Endothelial cell of umbilical vein (primary cell): ENCODE measurements around the gene RAB3IL1. TPM values are rescaled to one million over a fixed set of nuclear protein-coding genes. Genes with fewer than 3 reads are reported as not detected.

Experiments used
- BruUV-seq: library from RNA; stranded (reverse); fragments of 400-500 nt; replicated peaks from 2 replicates; lab custom pipeline; 2021; lab: Mats Ljungman, UMichigan
- CTCF ChIA-PET: fragments of 300-600, 350-600 bp; sonication (Branson Sonifier 250); formaldehyde crosslinking; loops from one replicate; lab custom pipeline; 2021; ENCODE audit warnings: antibody characterized with exemption, inconsistent platforms; lab: Charles Lee
- POLR2A ChIA-PET: fragments of 300-600, 350-600 bp; sonication (Branson Sonifier 250); formaldehyde crosslinking; loops from one replicate; lab custom pipeline; 2021; ENCODE audit warnings: antibody characterized with exemption, inconsistent platforms; lab: Charles Lee
- DNase-seq: peaks from one replicate; pipeline ENCODE4 v3.0.0-alpha.2; 2011; ENCODE audit warnings: low read depth, low spot score
- FAIRE-seq: peaks from 2 replicates; lab custom pipeline; 2011; peaks lifted over from hg19 to GRCh38; lab: Jason Lieb, UNC
- H2AFZ ChIP-seq: 2 replicates; pipeline ENCODE4 v1.6.0; 2012; ENCODE audit warnings: low read depth, low read length, control low read depth, inconsistent platforms
- H3K27ac ChIP-seq: 2 replicates; pipeline ENCODE4 v1.5.1; 2011; ENCODE audit warnings: low read depth, mild to moderate bottlenecking, control low read depth, low read length, moderate library complexity; ENCODE audit not compliant: insufficient read depth
- H3K27me3 ChIP-seq, 2 experiments: 2 replicates each; pipeline versions ENCODE4 v1.6.0 to v1.6.1; 2011; ENCODE audit warnings: low read length in 2 of 2, mixed read lengths in 1 of 2; ENCODE audit not compliant: control insufficient read depth in 2 of 2, insufficient read depth in 2 of 2
- H3K36me3 ChIP-seq, 2 experiments: 2 replicates in 1 of 2; 3 replicates in 1 of 2; pipeline ENCODE4 v1.5.1; 2011; ENCODE audit warnings: low read length in 2 of 2, mild to moderate bottlenecking in 1 of 2, moderate library complexity in 1 of 2; ENCODE audit not compliant: control insufficient read depth in 2 of 2, insufficient read depth in 2 of 2; ENCODE audit errors: extremely low read depth in 1 of 2
- H3K4me1 ChIP-seq: 3 replicates; pipeline ENCODE4 v1.5.1; 2011; ENCODE audit warnings: mild to moderate bottlenecking, low read length; ENCODE audit not compliant: control insufficient read depth, insufficient read depth; ENCODE audit errors: extremely low read depth
- H3K4me2 ChIP-seq: 2 replicates; pipeline ENCODE4 v1.6.1; 2011; ENCODE audit warnings: low read length, control low read depth, mixed read lengths; ENCODE audit not compliant: insufficient read depth
- H3K4me3 ChIP-seq, 3 experiments: fragments of 200-600 bp in 1 of 3; sonication (generic), shearing (Covaris generic) in 1 of 3; replicated peaks in 1 of 3; 2 replicates each; pipeline ENCODE4 v1.5.1; 2011 to 2016; ENCODE audit warnings: control low read depth in 3 of 3, low read length in 3 of 3, mild to moderate bottlenecking in 2 of 3, inconsistent platforms in 1 of 3, low read depth in 1 of 3, moderate library complexity in 1 of 3; ENCODE audit not compliant: insufficient read depth in 1 of 3
- H3K79me2 ChIP-seq: 2 replicates; pipeline ENCODE4 v1.6.0; 2012; ENCODE audit warnings: low read length, inconsistent platforms; ENCODE audit not compliant: control insufficient read depth, insufficient read depth
- H3K9ac ChIP-seq: replicated peaks from 2 replicates; pipeline ENCODE3; 2011; ENCODE audit warnings: low read length, control low read depth; ENCODE audit not compliant: insufficient read depth; ENCODE audit errors: extremely low read depth
- H3K9me1 ChIP-seq: replicated peaks from 3 replicates; pipeline ENCODE4 v1.6.0; 2011; ENCODE audit warnings: mild to moderate bottlenecking, low read length; ENCODE audit not compliant: control insufficient read depth, insufficient read depth; ENCODE audit errors: extremely low read depth
- H3K9me3 ChIP-seq: replicated peaks from 2 replicates; pipeline ENCODE4 v1.5.1; 2012; ENCODE audit warnings: low read length, inconsistent platforms; ENCODE audit not compliant: control insufficient read depth, insufficient read depth
- H4K20me1 ChIP-seq: replicated peaks from 2 replicates; pipeline ENCODE3; 2011; ENCODE audit warnings: mild to moderate bottlenecking, low read length; ENCODE audit not compliant: control insufficient read depth, insufficient read depth; ENCODE audit errors: extremely low read depth
- EZH2 ChIP-seq: IDR thresholded peaks from 2 replicates; pipeline ENCODE4 v1.6.1; 2012; ENCODE audit warnings: borderline replicate concordance, low read depth, mild to moderate bottlenecking, moderate library complexity, low read length, inconsistent platforms; ENCODE audit not compliant: severe bottlenecking
- FOS ChIP-seq: IDR thresholded peaks from 2 replicates; pipeline ENCODE4 v1.6.1; 2011; ENCODE audit warnings: mild to moderate bottlenecking, low read length, moderate library complexity, borderline replicate concordance; ENCODE audit not compliant: insufficient read depth
- GATA2 ChIP-seq: IDR thresholded peaks from 2 replicates; pipeline ENCODE4 v1.7.0; 2011; ENCODE audit warnings: low read depth, mild to moderate bottlenecking, moderate library complexity, mixed read lengths, low read length; ENCODE audit not compliant: insufficient read length, insufficient read depth
- JUN ChIP-seq: IDR thresholded peaks from 2 replicates; pipeline ENCODE4 v1.6.1; 2011; ENCODE audit warnings: borderline replicate concordance, low read depth; ENCODE audit not compliant: insufficient read length, insufficient read depth
- MAX ChIP-seq: IDR thresholded peaks from 2 replicates; pipeline ENCODE4 v1.6.1; 2011; ENCODE audit not compliant: insufficient read depth, insufficient read length
- MYC ChIP-seq: IDR thresholded peaks from one replicate; pipeline ENCODE4 v1.6.1; 2011; ENCODE audit warnings: mild to moderate bottlenecking, low read depth, low read length
- POLR2A ChIP-seq: IDR thresholded peaks from 2 replicates; pipeline ENCODE4 v1.6.1; 2012; ENCODE audit warnings: low read depth, mild to moderate bottlenecking, control low read depth, low read length
- POLR2AphosphoS5 ChIP-seq: IDR thresholded peaks from 2 replicates; pipeline ENCODE4 v1.6.1; 2012; ENCODE audit warnings: low read depth, mild to moderate bottlenecking, control low read depth, low read length, moderate library complexity; ENCODE audit not compliant: insufficient read depth
- dilution Hi-C: fragments of 300-500 bp; cut with MboI; formaldehyde crosslinking; loops from one replicate; pipeline ENCODE4 v1.15.0; 2019; ENCODE audit warnings: low sequenced_read_pairs; ENCODE audit not compliant: extremely low pct_ligation_motif_present
- intact Hi-C: fragments of 100-400 bp; cut with micrococcal nuclease; formaldehyde crosslinking; loops from one replicate; pipeline ENCODE4 v1.10.0; 2022
- polyA plus RNA-seq, 4 experiments: library from polyadenylated mRNA; depleted of rRNA in 3 of 4; stranded (reverse) in 3 of 4; unstranded in 1 of 4; fragments of >200 nt; gene quantifications; 2 replicates each; pipeline versions ENCODE4 v1.2.1 to v1.2.3, GENCODE V29; 2011 to 2012; ENCODE audit warnings: missing spikeins in 1 of 4
- total RNA-seq: library from RNA; stranded (reverse); gene quantifications from 2 replicates; pipeline ENCODE4 v1.2.3, GENCODE V29; 2021
- TF ChIP-seq, protein P1 (sequence below), 2 donors: IDR thresholded peaks; 1 replicate in 1 of 2; 2 replicates in 1 of 2; pipeline ENCODE4 v1.5.1; 2011; ENCODE audit warnings: low read length in 2 of 2, mild to moderate bottlenecking in 2 of 2, moderate library complexity in 2 of 2, control low read depth in 1 of 2, inconsistent platforms in 1 of 2, low read depth in 1 of 2; ENCODE audit not compliant: insufficient read depth in 1 of 2; ENCODE audit errors: extremely low read depth in 1 of 2

The RAB3IL1 gene
- total and polyA plus RNA-seq, 2 donors (not counting 3 experiments of a cell fraction or from before 2014, with no cell fraction given), result 1.8 to 3.6 TPM

- Histone ChIP-seq H3K4me2 (peak overlapping the region; percentile 87), H2AFZ (peak overlapping the region; percentile 67), H3K36me3 (no peaks in the 10 kb centered on the region), H3K79me2 (peaks cover 43% of the 10 kb centered on the region), H4K20me1 (no peaks in the 10 kb centered on the region), H3K9me3 (no peaks in the 10 kb centered on the region), H3K27ac (peak overlapping the region; percentile 58), H3K27me3 (no peaks in the 10 kb centered on the region), H3K4me3 (peak overlapping the region; percentile 41 to 70 (median 70)), H3K9me1 (no peaks in the 10 kb centered on the region), H3K9ac (peak overlapping the region; percentile 75), H3K4me1 (peaks cover 32% of the 10 kb centered on the region)
- TF ChIP-seq EZH2, result no peak
- TF ChIP-seq, protein P1, sequence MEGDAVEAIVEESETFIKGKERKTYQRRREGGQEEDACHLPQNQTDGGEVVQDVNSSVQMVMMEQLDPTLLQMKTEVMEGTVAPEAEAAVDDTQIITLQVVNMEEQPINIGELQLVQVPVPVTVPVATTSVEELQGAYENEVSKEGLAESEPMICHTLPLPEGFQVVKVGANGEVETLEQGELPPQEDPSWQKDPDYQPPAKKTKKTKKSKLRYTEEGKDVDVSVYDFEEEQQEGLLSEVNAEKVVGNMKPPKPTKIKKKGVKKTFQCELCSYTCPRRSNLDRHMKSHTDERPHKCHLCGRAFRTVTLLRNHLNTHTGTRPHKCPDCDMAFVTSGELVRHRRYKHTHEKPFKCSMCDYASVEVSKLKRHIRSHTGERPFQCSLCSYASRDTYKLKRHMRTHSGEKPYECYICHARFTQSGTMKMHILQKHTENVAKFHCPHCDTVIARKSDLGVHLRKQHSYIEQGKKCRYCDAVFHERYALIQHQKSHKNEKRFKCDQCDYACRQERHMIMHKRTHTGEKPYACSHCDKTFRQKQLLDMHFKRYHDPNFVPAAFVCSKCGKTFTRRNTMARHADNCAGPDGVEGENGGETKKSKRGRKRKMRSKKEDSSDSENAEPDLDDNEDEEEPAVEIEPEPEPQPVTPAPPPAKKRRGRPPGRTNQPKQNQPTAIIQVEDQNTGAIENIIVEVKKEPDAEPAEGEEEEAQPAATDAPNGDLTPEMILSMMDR (IDR thresholded peaks at IDR 0.05; ENCODE audit: extremely low read depth in 1 of 2, insufficient read depth in 1 of 2, low read depth in 1 of 2, low read length in 2 of 2), result no peak
- TF ChIP-seq POLR2A, result no peak
- TF ChIP-seq POLR2AphosphoS5, result peak; percentile 49
- peak; percentile 11 for TF ChIP-seq MYC
- TF ChIP-seq JUN, result peak; percentile 44
- TF ChIP-seq GATA2, result no peak
- peak; percentile 74 for TF ChIP-seq FOS
- peak; percentile 51 for TF ChIP-seq MAX
- POLR2A ChIA-PET, result interaction anchor here (1.6 kb wide), 1 partner anchor 10 kb away, joined by 5 read pairs; no protein-coding TSS in a partner anchor
- dilution Hi-C loops (no loop called here), intact Hi-C loops (loop anchor here (1.0 to 2.0 kb wide), 5 partner anchors 9 to 98 kb away; partner anchors contain the start of genes FEN1, FTH1 and TMEM258)
- FAIRE-seq, result peak; percentile 93
- CTCF ChIA-PET, result interaction anchor here (1.0 to 4.8 kb wide), 7 partner anchors 8 to 217 kb away, joined by 4 to 19 read pairs (median 5); no protein-coding TSS in a partner anchor
- DNase-seq, result peak; percentile 75
- BruUV-seq, result no TSS peak
Measured at GRCh38 chr11:61890529-61891330, 26.6 kb downstream of the RAB3IL1 start.
